NCI-H748 treated with DMSO at 0.1 percent for 48 hours (cell line): Measurements from ENCODE around the gene GLRX5.
"Not testable (repeated sequence)": the region's sequence is repeated elsewhere in the genome, so short reads cannot be mapped to it uniquely, and the experiment has no call there.

Experiments used
- DNase-seq: peaks from one replicate; lab custom pipeline; 2025; lab: John Stamatoyannopoulos, UW

GLRX5 gene

DNA sequence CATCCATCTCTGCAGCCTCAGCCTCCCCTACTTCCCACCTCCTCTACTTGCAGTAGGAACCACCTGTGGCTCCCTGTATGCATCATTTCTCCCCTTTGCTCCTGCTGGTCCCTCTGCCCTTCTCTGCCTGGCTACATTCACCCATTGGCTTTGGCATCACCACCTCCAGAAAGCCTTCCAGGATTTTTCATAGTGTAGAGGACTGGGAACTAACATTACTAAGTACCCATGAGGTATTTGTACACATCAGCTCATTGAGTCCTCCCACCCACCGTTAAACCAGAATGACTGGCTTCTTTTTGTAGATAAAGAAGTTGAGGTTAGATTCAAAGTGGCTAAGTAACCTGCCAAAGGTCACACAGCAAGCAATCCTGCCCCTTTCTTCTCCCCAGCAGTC, 35.5 kb upstream of the GLRX5 start:
- no peak for DNase-seq

GRCh38 chr14:95500201-95500681, 34.6 kb upstream of the GLRX5 start:
- DNase-seq = no peak

- DNase-seq = no peak
Observed at GRCh38 chr14:95500772-95501401, 34.0 kb upstream of the GLRX5 start.

DNA sequence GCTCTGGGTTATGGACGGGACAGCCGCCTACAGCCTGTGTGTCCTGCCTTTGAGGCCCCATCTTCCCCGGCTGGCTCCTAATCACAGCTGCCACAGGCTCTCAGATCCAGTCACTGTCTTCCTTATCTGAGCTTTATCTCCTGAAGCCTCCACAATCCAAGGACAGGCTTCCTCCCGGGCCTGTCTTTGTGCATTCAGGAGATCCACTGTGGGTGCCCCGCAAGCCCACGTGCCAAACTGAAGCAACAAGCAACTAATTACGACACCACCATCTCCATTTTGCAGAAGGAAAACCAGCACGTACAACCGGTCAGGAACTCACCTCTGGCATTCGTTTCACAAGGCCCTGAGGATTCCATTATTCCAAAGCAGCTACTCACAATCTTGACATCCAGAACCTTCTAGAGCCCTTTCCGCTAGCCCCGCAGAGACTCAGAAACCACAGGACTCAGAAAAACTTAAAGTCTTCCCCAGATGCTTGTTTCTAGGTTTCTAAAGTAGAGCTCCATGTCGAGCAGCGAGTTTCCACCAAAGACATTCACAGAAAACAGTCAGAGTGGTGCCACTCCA, 32.4 kb upstream of the GLRX5 start:
- DNase-seq = no peak

- no peak for DNase-seq
Observed at GRCh38 chr14:95503365-95504134, 31.3 kb upstream of the GLRX5 start.

DNA sequence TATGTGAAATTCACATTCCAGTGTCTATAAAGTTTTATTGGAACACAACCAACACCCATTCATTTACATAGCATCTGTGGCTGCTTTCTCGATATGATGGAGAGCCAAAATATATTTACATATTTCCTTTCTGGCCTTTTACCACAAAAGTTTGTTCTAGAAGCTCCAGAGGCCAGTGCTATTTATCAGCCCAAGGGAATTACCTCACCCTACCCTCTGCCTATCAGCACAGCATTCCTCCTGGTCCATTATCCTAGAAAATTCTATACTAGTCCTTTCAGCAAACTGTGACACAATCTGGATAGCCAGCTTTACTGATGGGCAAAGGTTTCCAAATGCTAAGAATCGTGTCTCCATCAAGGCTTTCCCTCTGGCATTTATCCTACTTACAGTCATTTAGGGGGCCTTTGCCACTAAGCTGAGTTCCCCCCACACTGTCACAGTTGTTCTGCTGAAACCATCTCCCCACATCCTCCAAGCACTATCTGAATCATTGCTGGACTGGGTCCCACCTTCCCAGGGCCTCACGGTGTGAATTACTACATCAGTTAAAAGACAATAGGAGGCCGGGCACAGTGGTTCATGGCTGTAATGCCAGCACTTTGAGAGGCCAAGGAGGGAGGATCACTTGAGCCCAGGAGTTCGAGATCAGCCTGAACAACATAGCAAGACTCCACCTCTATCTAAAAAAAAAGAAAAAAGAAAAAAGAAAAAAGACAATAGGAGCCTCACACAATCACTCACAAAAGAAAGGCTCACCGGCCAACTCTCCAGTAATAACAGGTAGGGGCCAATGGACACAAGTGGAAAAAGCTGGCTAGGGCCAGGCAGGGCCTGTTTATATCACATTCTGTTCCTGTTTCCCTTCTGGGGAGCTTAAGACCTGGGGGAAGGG, 30.5 kb upstream of the GLRX5 start:
- DNase-seq = no peak

DNA sequence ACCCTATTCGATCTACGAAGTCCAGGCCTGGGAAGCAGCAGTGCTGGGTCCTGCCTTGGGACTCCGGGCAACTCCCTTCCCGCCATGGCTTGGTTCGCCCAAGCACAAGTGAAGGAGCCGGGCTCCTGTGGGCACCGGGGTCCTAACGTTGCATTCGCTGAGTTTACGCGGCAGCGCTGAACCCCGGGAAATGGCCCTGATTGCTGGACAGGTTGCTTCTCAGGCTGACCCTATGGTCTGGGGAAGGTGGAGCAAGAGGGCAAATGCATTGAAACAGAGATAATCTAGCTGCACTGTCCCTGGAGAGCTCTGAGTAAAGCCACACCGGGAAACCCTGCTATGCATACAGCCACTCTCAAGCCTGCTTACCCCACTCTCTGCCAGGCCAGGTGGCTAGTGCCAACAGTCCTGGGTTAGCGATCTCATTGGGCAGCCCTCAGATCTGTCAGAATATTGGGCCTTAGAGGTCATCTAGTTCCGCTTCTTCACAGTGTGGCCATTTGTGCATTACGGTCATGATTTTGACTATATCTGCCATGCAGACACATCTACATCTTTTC, 29.7 kb upstream of the GLRX5 start:
- no peak for DNase-seq

GRCh38 chr14:95507174-95507573, 27.7 kb upstream of the GLRX5 start:
- DNase-seq = no peak

- DNase-seq = no peak
Observed at GRCh38 chr14:95507701-95508103, 27.1 kb upstream of the GLRX5 start.

- DNase-seq = no peak
Observed at GRCh38 chr14:95508377-95508776, 26.5 kb upstream of the GLRX5 start.

DNA sequence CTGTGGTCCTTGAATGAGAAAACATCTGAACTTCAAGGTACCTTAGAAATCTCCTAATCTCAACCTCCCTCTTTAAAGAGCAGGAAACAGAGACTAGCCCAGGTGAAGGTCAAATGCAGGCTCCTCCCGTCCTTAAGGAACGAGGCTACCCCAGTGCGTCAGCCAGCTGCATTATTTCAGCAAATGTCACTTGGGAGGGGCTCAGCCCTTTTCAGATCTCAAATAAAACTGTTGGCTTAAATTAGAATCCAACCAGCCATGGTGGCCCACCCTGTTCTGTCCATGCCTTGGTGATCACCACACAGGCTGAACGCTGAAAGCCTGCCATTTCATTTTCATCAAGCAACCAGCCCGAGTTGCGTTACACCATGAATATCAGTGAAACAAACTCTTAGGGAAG, 25.4 kb upstream of the GLRX5 start:
- no peak for DNase-seq

GRCh38 chr14:95510344-95510743, 24.5 kb upstream of the GLRX5 start:
- DNase-seq = not testable (repeated sequence)

DNA sequence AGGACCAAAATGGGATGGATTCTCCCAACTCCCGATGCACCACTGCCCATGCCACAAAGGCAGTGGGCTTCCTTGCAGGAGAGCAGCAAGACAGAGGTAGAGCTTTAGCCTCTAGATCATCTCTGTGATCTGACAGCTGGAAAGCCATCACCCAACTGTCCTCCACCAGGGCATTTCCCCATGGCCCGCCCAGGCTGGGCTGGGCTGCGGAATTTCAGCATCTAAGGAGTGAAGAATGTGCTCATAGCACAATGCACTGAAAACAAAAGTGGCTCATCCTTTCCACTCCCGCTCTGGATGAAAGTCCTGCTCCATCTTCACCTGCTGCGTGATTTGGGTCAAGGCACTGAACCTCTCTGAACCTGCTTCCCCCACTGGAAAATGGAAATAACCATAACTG, 24.0 kb upstream of the GLRX5 start:
- no peak for DNase-seq

GRCh38 chr14:95511687-95512086, 23.2 kb upstream of the GLRX5 start:
- DNase-seq = no peak

DNA sequence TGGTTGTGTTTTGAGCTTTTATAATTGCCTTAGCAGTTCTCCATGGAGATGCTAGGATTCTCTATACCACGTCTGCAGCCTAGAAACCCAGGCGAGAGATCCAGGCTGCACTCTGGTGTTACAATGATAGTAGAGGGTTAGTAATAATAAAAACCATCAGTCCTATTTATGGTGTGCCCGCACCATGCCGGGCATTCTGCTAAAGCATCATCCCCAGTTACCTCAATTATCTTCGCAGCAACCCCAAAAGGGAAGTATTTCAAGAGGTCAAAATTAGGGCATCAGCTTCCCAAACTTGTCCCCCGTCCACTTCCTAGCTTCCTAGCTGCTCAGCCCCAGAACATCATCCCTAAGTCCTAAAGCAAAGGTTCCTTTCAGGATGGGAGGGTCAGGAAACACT, 21.6 kb upstream of the GLRX5 start:
- DNase-seq = no peak

DNA sequence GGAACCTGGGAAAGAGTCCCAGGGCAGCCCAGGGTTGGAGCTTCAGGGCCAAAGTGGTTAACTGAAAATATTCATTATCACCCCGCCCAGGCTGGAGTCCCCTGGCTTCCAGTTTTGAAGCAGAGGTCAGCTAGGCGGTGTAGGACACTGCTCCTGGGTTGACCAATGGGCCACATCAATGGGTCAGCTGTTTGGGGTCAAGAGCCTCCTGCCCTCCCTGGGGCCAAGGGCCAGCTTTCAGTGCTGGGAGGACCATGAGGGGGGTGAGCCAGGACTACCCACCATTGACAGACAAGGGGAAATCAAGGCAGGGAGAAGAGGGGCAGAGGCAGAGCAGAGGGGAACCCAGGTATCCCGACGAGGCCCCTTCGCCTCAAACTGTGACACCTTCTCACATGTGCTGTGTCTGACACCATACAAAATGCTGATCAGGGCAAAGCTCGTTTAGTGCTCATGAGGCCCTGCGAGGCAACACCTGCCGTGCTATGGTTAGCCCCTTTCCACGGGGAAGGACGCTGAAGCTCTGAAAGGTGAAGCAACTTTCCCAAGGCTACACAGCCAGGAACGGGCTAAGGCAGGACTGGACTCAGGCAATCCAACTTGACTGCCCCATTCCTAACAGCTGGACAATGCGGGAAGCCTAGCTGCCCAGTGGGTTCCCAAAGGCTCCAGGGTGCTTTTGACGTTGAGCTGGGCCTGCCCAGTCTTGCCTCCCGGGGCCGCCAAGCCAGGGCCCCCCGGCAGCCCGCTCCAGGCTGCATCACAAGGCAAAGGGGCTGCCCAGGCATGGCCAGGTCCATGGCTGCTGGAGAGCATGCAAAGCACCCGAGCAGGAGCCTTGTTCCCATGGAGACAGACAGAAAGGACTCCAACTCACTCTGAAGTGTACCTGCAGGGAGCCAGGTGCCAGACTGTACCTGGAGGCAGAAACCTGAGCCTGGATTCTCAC, 20.4 kb upstream of the GLRX5 start:
- DNase-seq = peak; percentile 66

DNA sequence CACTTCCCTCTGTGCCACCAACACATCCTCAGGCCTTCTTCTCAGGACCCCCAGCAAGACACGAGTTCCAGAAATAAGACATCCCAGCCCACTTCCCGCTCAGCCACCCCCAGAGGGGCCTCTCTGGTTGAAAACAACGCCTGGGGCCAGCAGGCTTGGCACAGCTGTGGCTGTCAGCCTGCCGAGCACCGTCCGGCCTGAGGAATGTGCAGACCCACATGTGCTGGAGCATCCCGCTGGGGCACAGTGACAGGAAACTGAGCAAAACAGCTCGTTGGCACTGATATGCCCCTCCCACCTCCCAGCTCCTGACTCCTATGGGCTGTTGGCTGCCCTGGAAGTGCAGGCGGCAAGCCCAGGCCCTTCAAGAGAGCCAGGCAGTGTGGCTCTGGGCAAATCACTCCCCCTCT, 19.8 kb upstream of the GLRX5 start:
- no peak for DNase-seq

GRCh38 chr14:95515596-95516552, 19.0 kb upstream of the GLRX5 start:
- no peak for DNase-seq

- peak; percentile 9 for DNase-seq
Observed at GRCh38 chr14:95516554-95517181, 18.2 kb upstream of the GLRX5 start, which contains the start of gene SYNE3. TSS of gene SYNE3 (minus strand) at chr14:95516650. CDS start at chr14:95475821, 40,829 bp downstream.
